ENCODE results near the gene AQP12A.
"Not testable (repeated sequence)": the region's sequence is repeated elsewhere in the genome, so short reads cannot be mapped to it uniquely, and the experiment has no call there.

Gene AQP12A

DNA sequence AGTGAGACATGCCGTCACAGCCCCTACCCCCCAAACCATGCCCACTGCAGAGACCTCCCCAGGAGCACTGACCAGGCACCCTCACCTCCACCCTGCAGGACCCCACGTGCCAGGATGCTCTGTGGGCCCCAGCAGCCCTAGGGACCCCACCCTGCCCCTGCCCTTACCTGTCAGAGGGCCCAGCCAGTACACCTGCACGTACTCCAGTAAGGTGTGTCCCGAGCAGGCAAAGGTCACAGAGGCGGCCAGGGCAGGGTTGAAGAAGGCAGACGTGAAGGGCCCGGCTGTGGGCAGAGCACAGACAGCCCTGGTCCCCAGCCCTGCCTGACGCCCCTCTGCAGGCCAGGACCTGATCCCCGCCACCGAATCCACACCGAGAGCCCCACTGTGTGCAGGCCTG, 11.5 kb upstream of the AQP12A start:
- DNase-seq (ENCODE audit: low read depth in 2 of 2); H3K4me3 ChIP-seq (replicated peaks in 1 of 2; ENCODE audit: low read depth in 2 of 2, low read length in 2 of 2): not testable (repeated sequence)

DNA sequence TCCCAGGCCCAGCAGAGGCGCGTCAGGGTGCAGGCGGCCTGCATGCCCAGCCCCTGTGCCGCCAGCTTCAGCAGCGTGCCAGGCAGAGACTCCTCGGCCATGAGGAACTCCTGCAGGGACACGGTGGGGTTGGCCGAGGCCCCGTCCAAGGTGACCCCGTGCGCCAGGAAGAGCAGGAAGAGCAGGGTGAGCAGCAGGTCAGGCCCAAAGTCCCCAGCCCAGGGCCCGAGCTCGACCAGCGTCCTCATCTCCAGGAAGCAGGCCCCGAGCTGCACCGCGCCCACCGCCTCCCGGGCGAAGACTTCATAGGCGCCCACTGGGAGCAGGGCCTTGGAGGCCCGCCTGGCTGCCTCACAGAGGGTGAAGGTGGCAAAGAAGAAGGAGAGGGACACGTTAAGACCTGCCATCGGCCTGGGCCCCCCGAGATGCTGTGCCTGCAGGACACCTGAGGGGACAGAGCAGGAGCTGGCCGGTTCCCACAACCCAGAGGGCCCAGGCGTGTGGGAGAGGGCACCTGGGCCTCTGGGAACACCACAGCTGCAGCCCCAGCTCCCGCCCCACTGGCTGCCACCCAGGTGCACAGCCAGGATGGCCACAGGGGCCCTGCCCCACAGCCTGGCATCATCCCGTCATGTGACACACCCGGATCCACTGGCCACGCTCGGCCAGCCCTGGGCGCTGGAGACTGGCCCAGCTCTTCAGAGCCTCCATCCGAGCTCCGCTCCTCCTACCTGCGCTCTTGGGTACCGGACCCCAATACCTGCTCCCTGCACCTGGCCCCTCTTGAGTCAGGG, 9.0 kb upstream of the AQP12A start, which contains the start of gene AQP12B:
AQP12B (minus strand) TSS at position 455 of the 794 bp plus-strand sequence; CDS start at position 407, 48 bp downstream.
- not testable (repeated sequence) for H3K4me3 ChIP-seq (replicated peaks in 1 of 2; ENCODE audit: low read depth in 2 of 2, low read length in 2 of 2); DNase-seq (ENCODE audit: low read depth in 2 of 2)

DNA sequence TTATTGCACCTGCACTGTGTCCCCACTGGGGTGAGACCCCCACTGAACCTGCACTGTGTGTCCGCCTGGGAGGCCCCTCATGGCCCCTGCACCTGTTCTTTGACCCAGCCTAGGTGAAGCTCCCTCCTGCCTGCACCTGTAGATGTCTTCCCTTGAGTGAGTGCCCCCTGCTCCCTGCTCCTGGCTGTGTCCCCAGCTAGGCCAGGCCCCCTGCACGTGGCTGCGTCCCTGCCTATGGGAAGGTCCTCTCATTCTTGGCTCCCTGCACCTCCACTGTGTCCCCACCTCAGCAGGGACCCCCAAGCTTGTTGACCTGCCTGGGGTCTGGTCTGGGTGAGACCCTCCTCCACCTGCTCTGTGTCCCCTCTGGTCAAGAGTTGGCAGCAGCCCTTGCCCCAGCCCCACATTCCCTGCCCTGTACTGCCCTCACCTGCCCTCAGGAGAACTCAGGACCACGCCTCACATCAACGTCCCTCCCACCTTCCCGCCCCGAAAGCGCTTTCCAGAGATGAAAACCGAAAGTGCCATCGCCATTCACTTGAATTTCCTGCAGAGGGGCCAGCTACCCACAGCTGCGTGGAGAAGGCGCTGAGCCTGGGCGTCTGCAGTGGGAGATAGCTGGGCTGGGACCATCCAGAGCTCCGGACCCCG, 8.2 kb upstream of the AQP12A start:
- not testable (repeated sequence) for DNase-seq (ENCODE audit: low read depth in 2 of 2); H3K4me3 ChIP-seq (replicated peaks in 1 of 2; ENCODE audit: low read depth in 2 of 2, low read length in 2 of 2)

DNA sequence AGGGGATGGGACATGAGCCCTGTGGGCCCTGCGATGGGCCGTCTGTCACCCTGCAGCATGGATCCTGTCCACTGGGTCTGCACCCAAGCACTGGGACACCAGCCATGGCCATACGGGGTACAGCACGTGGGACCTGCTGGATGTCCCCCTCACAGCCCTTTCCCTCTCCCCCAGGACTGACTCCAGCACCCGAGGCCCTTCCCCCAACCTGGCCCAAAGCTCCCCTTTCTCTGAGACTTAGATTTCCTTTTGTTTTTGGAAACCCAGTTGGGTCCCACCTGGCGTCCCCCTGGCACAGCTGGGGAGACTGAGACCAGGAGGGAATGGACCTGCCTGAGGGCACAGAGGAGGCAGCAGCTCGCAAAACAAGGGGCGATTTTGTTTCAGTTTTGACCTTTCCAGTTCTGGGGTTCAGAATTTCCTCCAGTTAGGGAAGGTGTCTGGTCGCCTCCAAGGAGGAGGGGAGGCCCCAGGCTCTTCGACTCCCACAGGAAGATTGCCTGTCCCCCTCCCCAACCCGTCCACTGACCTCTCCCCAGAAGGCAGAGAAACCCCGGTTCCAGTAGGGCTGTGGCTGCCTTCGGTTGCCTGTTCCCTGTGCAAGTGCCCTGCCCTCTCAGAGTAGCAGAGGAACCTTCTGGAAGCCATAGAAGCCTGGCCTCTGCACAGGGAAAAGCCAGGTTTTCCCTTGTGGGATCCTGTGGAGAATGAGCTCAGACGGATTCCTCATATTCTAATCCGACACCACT, 7.5 kb upstream of the AQP12A start:
- not testable (repeated sequence) for H3K4me3 ChIP-seq (replicated peaks in 1 of 2; ENCODE audit: low read depth in 2 of 2, low read length in 2 of 2); DNase-seq (ENCODE audit: low read depth in 2 of 2)

DNA sequence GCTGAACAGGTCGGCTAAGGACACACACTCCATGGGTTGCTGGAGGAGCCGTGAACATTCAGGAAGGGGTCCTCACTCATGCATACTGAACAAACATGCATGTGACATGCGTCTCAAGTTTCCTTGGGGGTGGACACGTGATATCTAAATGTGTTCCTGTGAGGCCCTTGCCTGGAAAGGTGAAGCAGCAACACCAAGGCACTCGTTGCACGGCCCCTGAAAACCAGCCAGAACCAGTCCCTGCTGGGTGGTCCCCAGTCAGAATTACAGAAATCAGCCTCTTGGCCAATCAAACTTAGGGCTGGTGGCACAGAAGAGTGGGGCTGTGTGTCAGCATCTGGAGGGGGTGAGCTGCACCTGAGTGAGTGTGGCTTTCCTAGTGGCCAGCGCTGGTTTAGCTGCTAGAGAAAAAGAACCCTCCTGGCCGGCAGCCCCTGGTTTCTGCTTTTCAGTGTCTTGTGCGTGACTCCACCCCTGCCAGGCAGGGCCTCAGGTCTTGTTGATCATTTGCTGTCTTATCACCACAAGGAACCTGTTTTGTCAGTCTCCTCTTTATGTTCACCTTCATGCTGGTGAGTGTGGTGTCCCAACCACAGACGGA, 5.8 kb upstream of the AQP12A start:
- no peak overlapping the region for H3K4me3 ChIP-seq (replicated peaks in 1 of 2; ENCODE audit: low read depth in 2 of 2, low read length in 2 of 2)
- TF ChIP-seq, protein P1, sequence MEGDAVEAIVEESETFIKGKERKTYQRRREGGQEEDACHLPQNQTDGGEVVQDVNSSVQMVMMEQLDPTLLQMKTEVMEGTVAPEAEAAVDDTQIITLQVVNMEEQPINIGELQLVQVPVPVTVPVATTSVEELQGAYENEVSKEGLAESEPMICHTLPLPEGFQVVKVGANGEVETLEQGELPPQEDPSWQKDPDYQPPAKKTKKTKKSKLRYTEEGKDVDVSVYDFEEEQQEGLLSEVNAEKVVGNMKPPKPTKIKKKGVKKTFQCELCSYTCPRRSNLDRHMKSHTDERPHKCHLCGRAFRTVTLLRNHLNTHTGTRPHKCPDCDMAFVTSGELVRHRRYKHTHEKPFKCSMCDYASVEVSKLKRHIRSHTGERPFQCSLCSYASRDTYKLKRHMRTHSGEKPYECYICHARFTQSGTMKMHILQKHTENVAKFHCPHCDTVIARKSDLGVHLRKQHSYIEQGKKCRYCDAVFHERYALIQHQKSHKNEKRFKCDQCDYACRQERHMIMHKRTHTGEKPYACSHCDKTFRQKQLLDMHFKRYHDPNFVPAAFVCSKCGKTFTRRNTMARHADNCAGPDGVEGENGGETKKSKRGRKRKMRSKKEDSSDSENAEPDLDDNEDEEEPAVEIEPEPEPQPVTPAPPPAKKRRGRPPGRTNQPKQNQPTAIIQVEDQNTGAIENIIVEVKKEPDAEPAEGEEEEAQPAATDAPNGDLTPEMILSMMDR (IDR thresholded peaks at IDR 0.05; ENCODE audit: low read depth, low read length) = no peak
- DNase-seq (ENCODE audit: low read depth in 2 of 2) = no peak

DNA sequence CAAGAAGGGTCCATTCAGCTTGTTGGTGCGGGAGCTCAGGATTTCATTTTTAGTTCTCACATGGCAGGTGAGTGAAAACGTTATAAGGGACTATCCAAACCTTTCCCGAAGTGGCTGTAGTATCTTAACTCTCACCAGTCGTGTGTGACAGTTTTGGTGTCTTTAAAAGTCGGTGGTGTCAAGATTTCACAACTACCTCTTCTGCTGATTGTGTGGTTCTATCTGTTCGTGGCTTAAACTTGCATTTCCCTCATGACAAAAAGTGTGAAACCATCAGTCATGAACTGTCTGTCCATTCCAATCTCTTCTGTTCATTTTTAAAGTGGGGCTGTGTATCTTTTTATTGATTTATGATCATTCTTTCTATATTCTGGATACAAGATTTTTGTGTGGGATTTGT, 5.2 kb upstream of the AQP12A start:
- DNase-seq (ENCODE audit: low read depth in 2 of 2) = no peak
- TF ChIP-seq, protein P1 (IDR thresholded peaks at IDR 0.05; ENCODE audit: low read depth, low read length) = no peak
- H3K4me3 ChIP-seq (replicated peaks in 1 of 2; ENCODE audit: low read depth in 2 of 2, low read length in 2 of 2) = no peak overlapping the region

DNA sequence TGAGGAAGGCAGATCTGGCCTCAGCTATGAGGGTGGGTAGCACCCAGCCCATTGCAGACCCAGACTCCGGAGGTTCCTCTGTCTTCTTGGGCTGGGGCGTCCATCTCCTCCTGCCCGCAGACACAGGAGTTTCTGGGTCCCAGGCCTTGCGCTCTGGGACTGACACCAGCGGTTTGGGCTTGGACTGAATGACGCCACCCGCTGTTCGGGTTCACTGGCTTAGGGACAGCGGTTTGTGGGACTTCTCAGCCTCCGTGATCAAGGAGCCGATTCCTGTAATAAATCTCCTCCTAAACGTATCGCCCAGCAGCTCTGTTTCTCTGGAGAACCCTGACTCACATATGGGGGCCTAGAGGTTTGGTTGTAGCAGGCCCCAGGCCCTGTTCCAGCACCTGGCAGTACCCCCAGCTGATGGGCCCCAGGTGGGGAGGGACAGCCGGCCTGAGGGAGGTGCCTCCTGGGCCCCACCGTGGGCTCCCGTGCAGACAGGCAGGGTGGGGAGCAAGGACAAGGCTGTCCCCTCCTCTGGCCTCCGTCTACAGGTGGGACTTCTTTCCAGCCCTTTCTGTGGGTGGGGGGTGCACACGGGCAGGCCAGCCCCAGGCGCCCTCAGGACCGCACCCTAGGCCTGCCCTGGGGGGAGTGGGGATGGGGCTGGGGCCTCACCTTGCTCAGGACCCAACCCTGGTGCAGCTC, 4.5 kb upstream of the AQP12A start:
- H3K4me3 ChIP-seq (replicated peaks in 1 of 2; ENCODE audit: low read depth in 2 of 2, low read length in 2 of 2) = no peak overlapping the region
- TF ChIP-seq, protein P1 (IDR thresholded peaks at IDR 0.05; ENCODE audit: low read depth, low read length) = no peak
- DNase-seq (ENCODE audit: low read depth in 2 of 2) = no peak

DNA sequence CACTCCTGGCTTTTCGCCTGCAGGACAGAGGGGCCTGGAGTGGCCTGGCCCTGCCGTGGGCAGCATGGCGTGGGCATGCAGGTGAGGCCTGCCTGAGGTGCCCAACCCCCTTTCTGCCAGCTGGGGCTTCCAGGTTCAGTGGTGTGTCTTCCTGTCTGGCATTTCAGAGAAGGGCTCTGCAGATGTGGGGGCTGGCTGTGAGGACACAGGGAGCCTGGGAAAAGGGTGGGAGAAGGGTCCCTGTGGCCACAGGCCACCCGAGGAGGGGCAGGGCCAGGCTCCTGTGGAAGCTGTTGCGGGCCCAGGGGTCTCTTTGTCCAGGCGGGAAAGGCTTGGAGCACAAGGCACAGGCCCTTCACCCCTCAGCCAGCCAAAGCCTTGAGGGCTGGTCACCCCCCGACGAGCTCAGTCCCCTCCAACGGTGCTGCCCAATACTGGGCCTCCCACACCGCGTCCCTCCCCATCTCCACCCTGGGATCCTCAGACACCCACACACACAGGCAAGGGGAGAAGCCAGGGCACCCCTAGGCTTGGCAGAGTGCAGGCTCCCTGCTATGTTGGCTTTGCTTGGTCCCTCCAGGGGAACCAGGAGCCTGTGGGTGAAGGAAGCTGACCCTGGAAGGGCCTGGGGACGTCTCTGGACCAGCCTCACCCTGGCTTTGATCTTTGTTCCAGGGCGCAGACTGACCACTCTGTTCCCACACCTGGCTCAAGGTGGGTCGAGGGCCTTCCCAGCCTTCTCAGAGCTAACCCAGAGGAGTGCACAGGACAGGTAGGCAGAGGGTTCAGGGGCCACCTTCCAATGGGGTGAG, 3.7 kb upstream of the AQP12A start:
- no peak overlapping the region for H3K4me3 ChIP-seq (replicated peaks in 1 of 2; ENCODE audit: low read depth in 2 of 2, low read length in 2 of 2)
- TF ChIP-seq, protein P1 (IDR thresholded peaks at IDR 0.05; ENCODE audit: low read depth, low read length) = no peak
- no peak for DNase-seq (ENCODE audit: low read depth in 2 of 2)

All from cardiac fibroblast (primary cell).